Tongue (tissue), 2 donors: ENCODE measurements around the gene RPL13. TPM values are rescaled to one million over a fixed set of nuclear protein-coding genes. Genes with fewer than 3 reads are reported as not detected.

Experiments used
- DNase-seq: peaks from one replicate; pipeline ENCODE4 v3.0.0-alpha.2; 2015
- total RNA-seq: library from RNA; depleted of rRNA; stranded (reverse); fragments of >200 nt; gene quantifications from one replicate; pipeline ENCODE4 v1.2.3, GENCODE V29; 2014

RPL13 gene
- total RNA-seq, 1 donor from 2014 or later: 2,228 TPM

DNA sequence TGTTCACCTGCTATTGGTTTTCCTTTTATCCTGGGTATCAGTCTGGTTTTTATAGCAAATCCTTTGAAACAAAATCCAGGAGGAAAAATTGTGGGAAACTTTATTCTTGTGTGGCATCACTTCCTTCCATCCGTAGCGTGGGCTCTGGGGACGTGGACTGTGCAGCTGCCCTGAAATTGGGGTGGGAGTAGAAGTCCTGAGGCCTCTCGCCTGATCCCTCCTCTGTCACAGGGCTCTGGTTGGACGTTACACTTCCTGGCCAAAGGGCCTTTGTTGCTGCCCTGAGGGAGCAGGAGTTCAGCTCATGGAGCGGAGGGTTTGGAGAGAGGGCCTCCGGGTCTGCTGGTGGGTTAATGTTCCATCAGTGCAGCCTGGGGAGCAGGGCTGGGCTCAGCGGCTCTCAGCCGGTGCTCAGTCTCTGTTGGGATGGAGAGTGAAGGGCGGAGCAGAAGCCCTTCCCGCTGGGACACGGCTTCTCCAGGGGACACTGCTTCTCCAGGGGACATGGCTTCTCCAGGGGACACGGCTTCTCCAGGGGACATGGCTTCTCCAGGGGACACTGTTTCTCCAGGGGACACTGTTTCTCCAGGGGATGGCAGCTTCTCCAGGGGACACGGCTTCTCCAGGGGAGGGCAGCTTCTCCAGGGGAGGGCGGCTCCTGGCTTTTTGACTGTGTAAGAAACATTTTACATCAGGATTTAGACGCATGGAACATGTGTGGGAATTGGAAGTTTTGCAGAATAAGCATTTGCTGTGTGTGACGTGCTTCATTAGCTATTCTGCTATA is 15.2 kb upstream of the RPL13 start:
- DNase-seq: no peak

DNA sequence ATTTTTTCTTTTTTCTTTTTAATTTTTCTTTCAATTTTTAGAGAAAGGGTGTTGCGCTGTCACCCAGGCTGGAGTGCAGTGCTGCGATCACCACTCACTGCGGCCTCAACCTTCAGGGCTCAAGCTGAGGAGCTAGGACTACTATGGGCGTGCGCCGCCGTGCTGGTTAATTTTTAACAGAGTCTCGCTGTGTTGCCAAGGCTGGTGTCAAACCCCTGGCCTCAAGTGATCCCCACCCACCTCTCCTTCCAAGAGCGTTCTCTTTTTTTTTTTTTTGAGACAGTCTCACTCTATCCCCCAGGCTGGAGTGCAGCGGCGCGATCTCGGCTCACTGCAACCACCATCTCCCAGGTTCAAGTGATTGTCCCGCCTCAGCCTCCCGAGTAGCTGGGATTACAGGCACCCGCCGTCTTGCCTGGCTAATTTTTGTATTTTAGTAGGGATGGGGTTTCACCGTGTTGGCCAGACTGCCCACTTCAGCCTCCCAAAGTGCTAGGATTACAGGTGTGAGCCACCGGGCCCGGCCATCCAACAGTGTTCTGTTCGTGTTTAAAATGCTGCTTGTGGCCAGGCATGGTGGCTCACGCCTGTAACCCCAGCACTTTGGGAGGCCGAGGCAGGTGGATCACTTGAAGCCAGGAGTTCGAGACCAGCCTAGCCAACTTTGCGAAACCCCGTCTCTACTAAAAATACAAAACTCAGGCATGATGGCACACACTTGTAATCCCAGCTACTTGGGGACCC is 14.5 kb upstream of the RPL13 start:
- no peak for DNase-seq

DNA sequence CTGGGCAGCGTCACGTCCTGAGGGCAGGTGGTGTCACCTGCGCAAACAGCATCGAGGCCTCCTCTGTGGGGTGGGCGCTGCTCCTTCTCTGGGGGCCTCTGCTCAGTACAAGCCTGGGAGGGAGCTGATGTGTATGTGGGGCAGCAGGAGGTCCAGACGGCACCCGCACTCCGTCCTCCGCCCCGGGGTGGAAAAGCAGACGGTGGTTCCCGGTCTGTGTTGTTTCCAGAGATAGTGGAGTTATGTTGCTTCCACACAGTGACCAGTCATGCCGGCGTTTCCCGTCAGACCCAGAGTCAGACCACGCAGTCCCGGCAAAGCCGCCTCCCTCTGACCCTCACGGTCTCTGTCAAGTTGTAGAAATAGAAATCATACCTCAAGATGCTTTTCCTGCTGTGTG is 13.7 kb upstream of the RPL13 start:
- DNase-seq: no peak

DNA sequence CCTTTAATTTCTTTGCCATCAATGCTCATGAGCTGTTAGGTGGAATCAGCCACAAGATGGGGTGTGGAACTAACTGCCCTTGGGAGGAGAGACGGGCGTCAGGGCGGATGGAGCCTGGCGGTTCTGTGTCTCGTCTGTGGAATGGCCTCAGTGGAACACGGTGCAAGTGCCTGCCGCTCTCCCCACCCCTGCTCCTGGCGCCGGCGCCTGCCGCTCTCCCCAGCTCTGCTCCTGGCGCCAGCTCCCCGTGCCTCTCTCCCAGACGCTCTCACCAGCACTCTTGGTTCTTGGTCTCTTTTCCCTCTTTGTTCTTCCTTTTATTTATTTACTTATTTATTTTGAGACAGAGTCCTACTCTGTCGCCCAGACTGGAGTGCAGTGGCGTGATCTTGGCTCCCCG is 13.2 kb upstream of the RPL13 start:
- DNase-seq: no peak

DNA sequence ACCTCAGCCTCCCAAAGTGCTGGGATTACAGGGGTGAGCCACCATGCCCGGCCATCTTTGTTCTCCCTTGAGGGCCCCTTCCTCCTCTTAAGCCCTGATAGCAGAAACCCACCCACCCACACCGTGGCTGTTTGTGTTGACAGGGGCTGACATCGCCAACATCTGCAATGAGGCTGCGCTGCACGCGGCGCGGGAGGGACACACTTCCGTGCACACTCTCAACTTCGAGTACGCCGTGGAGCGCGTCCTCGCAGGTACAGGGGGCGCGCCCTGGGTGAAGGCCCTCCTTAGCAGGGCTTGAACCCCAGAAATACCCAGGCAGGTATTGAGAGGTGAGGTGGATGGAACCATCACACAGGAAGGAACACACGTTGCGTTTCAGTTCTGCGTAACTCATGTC is 12.6 kb upstream of the RPL13 start:
- DNase-seq: no peak

DNA sequence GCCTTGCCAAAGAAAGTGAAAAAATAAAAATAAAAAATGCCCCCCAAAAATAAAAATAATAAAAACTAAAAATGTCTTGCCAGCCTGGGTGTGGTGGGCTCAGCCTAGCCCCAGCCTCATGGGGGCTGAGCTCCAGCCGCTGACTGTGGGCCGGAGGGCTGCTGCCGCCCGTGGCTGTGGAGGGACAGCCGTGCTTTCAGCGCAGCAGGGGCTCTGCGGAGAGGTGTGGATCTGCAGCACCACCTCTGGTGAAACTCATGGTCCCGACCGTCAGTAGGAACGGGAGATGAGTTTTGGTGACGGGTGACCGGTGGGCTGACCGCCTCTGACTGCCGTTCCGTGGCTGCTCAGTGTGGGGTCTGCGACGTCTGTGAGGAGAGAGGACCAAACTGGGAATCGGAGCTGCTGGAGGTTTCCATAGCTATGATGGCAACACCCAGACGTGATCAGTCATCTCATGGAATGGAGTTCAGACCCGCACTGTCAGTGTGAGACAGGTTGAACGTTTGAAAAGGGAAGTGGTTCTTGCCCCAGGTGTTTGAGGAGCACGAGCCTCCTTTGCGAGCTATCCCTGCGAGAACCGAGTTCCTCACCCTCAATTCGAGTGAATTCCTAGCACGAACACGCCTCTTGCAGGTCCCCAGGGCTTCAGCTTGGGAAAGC is 12.0 kb upstream of the RPL13 start:
- DNase-seq: no peak

DNA sequence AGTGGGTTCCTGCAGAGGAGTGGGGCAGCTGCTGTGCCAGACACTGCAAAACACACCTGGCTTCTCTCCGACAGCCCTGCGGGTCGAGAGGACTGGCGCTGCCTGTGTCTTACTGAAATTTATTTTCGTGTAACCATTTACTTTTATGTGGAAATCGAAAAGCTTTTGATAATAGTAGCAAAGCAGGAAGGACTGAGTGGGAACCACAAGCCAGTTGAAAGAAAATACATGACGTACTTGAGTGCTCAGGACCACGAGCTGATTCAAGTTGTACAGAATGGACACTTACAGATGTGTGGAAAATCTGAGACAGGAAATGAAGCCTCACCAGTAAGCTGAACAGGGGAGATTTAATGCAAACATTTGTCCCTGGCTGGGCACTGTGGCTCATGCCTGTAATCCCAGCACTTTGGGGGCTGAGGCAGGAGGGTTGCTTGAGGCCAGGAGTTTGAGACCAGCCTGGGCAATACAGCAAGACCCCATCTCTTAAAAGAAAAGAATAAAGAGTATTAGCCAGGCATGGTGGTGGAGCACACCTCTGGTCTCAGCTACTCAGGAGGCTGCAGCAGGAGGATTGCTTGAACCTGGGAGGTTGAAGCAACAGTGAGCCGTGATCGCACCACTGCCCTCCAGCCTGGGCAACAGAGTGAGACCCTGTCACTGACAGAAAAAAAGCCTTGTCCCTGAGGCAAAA is 11.3 kb upstream of the RPL13 start:
- no peak for DNase-seq

DNA sequence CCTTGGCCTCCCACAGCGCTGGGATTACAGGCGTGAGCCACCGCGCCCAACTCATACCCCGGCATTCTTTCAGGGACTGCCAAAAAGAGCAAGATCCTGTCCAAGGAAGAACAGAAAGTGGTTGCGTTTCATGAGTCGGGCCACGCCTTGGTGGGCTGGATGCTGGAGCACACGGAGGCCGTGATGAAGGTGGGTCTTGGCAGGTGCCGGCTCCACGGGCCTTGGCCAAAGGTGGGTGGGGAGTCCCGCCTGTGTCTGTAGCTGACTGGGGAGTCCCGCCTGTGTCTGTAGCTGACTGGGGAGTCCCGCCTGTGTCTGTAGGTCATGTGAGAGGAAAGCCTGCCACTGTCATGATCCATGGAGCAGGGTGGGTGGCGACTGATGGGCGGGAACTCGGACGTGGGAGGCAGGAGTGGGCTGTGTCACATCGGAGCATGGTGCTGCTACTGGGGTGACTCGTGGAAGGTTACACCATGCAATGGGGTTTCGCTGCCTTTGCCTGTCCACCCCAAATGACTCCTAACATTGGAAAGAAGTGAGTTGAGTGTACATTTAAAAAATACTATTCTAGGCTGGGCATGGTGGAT is 10.0 kb upstream of the RPL13 start:
- no peak for DNase-seq

DNA sequence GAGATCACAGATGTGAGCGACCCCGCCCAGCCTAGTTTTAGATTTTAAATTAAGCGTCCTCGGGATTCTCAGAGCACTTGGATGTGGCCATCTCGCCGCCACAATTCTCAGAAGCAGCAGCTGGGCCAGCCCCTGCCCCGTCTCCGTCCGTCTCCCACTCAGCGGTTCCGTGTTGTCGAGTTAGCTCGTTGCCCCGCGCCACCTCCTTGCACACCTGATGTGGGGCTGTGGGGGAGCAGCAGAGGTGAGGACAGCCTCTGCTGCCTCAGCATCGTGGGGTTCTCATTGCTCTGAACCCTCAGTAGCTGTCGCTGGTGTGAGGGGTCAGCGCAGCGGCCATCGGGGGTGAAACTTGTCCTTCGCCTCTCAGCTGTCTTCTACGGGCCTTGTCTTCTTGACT is 8.2 kb upstream of the RPL13 start:
- no peak for DNase-seq

DNA sequence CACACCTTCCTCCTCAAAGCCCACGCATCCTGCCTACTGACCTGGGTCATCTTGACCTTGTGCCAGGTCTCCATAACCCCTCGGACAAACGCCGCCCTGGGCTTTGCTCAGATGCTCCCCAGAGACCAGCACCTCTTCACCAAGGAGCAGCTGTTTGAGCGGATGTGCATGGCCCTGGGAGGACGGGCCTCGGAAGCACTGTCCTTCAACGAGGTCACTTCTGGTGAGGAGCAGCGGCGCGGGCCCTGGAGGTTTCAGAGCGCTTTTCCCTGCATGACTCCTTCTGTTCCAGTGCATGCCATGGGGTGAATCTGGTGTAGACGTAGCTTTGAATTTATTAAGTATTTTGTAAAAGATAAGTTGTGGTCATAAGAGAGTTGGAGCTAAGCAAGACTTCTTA is 7.6 kb upstream of the RPL13 start:
- DNase-seq: no peak

DNA sequence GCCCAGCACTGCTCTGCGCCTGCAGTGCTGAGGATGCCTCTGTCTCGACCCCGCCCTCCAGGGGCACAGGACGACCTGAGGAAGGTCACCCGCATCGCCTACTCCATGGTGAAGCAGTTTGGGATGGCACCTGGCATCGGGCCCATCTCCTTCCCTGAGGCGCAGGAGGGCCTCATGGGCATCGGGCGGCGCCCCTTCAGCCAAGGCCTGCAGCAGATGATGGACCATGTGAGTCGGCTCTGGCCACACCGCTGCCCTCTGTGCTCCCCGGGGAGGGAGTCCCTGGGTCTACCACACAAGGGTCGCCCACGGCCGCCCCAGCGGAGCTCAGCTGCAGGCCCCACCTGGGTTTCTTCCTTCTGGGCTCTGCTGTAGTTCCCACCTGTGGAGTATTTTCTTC is 6.7 kb upstream of the RPL13 start:
- DNase-seq: no peak

DNA sequence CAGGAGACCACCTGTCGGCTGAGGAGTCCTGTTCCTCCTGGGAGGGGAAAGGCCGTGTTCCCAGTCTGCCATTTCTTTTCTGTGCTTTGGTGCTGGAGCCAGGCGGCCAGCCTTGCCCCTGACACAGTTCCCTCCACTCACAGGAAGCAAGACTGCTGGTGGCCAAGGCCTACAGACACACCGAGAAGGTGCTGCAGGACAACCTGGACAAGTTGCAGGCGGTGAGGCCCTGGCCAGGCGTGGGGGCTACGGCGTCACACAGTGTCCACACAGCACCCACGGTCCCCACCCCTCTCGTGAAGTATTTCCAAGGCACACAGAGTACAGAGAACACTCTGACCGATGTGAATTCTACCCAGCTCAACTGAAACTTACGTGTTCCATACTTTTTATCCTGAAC is 6.1 kb upstream of the RPL13 start:
- no peak for DNase-seq

DNA sequence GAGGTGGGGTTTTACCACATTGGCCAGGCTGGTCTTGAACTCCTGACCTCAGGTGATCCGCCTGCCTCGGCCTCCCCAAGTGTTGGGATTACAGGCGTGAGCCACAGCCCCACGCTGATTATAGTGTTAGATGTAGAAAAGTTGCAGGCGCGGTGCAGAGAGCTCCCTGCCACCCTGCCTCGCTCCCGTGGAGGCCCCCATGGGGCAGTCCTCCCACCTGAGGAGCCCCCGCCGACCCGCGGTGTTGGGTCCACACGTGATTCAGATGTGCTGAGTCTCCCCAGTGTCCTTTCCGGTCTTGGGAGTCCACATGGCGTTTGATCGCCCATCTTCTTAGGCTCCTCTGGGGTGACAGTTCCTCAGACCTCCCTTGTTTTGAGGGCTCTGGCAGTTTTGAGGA is 5.2 kb upstream of the RPL13 start:
- DNase-seq: no peak

DNA sequence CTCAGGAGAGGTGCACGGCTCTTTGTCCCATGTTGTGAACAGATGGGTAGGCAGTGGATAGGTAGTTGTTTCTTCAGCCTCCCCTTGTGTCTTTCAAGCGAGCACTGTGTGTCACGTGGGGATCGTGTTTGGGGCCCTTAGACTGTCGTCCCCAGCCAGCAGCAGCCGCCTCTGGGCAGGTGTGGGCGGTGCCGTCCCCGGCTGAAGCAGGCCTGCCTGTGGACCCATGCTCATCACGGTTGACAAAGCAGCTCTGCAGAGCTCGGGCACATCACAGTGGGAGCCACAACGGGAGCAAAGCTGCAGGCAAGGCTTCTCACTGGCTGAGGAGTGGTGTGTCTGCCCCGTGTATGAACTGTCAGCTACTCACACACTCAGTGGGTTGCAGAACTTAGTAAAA is 4.7 kb upstream of the RPL13 start:
- no peak for DNase-seq

DNA sequence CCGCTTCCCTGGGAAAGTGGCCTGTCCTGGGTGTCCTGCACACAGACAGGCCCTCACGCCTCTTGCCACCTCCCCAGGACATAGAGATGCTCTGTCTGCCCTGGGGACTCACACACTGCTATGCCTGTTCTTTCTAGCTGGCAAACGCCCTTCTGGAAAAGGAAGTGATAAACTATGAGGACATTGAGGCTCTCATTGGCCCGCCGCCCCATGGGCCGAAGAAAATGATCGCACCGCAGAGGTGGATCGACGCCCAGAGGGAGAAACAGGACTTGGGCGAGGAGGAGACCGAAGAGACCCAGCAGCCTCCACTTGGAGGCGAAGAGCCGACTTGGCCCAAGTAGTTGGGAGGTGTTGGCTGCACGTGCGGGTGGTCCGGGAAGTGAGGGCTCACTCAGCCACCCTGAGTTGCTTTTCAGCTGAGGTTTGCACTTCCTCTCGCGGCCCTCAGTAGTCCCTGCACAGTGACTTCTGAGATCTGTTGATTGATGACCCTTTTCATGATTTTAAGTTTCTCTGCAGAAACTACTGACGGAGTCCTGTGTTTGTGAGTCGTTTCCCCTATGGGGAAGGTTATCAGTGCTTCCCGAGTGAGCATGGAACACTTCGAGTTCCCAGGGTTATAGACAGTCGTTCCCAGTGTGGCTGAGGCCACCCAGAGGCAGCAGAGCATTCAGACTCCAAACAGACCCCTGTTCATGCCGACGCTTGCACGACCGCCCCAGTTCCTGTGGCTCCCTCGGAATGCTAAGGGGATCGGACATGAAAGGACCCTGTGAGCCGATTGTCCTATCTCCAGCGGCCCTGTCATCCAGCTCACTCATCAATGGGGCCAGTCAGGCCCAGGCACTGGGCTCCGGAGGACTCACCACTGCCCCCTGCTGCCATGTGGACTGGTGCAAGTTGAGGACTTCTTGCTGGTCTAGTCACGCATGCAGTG is 3.5 kb upstream of the RPL13 start:
- DNase-seq: peak; percentile 81

DNA sequence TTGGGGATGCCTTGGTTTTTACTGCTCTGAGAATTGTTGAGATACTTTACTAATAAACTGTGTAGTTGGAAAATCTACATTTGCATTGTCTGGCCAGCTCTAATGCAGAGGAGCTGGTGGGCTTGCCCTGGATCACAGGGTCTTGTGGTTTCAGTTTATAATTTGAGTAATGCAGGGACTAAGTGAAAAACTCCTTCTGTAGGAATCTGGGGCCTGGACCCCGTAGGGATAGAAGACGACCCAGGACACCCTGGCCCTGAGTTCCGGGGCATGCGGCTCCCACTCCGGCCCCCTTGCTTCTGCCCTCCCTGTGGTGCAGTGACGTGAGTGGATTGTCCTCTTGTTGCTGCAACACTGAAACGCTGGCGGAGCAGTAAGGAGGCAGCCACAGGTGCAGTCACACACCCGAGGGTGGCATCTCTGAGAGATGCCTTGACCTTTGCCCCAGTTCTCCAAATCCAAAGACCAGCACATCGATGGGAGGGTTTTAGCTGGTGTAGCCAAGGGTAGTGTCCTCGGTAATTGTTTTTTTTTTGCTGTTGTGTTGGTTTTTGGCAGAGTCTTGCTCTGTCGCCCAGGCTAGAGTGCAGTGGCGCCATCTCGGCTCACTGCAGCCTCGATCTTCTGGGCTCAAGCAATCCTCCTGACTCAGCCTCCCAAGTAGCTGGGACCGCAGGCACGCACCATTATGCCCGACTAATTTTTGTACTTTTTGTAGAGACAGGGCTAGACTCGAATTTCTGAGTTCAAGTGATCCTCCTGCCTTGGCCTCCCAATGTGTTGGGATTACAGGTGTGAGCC is 2.6 kb upstream of the RPL13 start:
- DNase-seq: no peak

DNA sequence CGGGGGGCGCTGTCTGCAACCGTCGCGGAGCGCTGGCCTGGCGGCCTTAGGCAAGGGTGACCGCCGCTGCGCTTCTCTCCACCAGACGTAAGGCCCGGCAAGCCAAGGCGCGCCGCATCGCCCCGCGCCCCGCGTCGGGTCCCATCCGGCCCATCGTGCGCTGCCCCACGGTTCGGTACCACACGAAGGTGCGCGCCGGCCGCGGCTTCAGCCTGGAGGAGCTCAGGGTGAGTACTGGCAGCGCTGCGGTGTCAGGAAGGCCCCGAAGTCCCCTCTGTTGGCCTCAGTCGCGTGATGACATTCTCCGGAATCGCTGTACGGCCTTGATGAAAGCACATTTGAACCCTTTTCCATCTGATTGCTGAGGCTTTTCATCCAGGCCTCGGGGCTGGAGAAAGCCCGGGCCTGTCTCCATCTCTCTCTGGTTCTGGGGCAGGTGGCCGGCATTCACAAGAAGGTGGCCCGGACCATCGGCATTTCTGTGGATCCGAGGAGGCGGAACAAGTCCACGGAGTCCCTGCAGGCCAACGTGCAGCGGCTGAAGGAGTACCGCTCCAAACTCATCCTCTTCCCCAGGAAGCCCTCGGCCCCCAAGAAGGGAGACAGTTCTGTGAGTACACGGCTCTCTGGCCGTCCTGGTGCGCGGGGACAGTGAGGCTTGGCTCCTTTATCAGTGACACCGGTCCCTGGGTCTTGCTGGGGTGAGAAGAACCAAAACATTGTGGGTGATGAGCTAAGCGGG is 831 bp downstream of the RPL13 start:
- DNase-seq: no peak

DNA sequence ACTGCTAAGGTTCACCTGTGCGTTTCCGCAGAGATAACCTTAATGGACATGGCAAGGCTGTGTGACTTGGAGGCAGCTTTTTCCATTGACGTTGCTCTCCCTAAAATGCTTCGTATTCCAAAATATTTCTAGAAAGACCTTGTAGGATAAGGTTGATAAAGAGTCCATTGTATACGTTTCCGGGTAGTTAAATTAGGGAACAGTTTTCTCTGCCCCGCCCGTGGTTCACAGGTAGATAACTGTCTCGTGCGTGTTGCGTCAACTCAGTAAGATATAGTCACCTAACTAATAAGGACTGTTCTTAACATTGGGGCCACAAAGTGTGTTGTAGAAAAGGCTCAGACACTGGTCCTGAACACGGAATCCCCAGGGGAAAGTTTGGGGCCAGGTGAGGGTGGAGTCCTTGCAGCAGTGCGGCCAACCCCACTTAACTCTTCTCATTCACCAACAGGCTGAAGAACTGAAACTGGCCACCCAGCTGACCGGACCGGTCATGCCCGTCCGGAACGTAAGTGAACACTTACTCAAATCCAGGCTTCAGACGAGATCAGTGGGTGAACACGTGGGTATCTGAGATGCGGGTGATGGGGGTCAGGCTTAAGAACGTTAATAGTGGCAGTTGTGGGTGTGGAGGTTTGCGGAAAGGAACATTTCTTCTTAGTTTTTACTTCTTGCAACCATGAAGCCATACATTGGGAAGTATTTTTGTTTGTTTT is 1.6 kb downstream of the RPL13 start:
- DNase-seq: no peak

DNA sequence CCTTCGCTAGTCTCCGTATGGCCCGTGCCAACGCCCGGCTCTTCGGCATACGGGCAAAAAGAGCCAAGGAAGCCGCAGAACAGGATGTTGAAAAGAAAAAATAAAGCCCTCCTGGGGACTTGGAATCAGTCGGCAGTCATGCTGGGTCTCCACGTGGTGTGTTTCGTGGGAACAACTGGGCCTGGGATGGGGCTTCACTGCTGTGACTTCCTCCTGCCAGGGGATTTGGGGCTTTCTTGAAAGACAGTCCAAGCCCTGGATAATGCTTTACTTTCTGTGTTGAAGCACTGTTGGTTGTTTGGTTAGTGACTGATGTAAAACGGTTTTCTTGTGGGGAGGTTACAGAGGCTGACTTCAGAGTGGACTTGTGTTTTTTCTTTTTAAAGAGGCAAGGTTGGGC is 2.5 kb downstream of the RPL13 start:
- DNase-seq: no peak
